Measurements from ENCODE around the gene SMC2. TPM values are rescaled to one million over a fixed set of nuclear protein-coding genes. Genes with fewer than 3 reads are reported as not detected.
A peak's percentile ranks its signal among the peaks of the same experiment; 100 is the strongest.

Gene SMC2
- total and polyA plus RNA-seq, 2 experiments from 2014 or later, result 15.5 to 21.6 TPM

DNA sequence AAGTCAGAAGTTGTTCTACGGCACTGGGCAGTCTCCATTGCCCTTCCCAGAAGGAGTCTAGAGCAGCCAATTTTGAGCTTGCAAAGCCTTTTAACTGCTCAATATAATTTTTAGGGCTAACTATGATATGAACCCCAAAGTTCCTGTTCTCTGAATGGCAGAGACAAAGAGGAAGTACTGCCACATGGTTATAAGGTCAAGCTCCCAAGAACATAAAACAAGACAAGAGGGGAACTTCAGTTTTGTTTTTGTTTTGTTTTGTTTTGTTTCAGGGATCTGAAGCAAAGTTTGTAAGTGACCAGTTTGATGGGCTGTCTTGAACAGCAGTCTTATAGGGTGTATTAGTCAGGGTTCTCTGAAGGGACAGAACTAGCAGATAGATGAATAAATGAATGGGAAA is 11.9 kb upstream of the SMC2 start:
- no peaks in the 10 kb centered on the region for H3K4me1 ChIP-seq (ENCODE audit: low read depth)
- no peaks in the 10 kb centered on the region for H3K36me3 ChIP-seq
- no peak overlapping the region for H3K4me3 ChIP-seq
- DNase-seq (ENCODE audit: low read depth in 1 of 2, low spot score in 1 of 2), result no peak
- TF ChIP-seq, protein P1, sequence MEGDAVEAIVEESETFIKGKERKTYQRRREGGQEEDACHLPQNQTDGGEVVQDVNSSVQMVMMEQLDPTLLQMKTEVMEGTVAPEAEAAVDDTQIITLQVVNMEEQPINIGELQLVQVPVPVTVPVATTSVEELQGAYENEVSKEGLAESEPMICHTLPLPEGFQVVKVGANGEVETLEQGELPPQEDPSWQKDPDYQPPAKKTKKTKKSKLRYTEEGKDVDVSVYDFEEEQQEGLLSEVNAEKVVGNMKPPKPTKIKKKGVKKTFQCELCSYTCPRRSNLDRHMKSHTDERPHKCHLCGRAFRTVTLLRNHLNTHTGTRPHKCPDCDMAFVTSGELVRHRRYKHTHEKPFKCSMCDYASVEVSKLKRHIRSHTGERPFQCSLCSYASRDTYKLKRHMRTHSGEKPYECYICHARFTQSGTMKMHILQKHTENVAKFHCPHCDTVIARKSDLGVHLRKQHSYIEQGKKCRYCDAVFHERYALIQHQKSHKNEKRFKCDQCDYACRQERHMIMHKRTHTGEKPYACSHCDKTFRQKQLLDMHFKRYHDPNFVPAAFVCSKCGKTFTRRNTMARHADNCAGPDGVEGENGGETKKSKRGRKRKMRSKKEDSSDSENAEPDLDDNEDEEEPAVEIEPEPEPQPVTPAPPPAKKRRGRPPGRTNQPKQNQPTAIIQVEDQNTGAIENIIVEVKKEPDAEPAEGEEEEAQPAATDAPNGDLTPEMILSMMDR (IDR thresholded peaks at IDR 0.05; ENCODE audit: low read depth, low read length), result no peak
- H3K27ac ChIP-seq, result no peak overlapping the region
- no peaks in the 10 kb centered on the region for H3K27me3 ChIP-seq
- no peaks in the 10 kb centered on the region for H3K9me3 ChIP-seq (ENCODE audit: low read depth)

DNA sequence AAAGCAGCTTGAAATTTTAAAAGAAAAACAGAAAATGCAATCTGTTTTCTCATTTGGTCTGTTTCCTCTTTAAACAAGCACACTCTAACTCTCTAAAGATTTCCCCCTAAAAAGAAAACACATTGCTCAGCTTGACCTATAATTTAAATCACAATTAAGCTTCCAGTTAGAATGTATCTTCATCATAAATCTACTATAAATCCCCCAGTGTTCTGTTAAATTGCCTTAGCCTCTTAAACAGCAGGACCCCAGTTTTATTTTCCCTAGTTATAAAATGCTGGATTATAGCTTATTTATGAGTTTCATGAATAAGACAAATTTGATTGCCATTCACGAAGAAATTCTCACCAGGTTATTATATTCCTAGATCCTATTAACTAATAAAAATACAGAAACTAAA is 8.6 kb upstream of the SMC2 start:
- H3K4me1 ChIP-seq (ENCODE audit: low read depth), result no peaks in the 10 kb centered on the region
- H3K36me3 ChIP-seq, result no peaks in the 10 kb centered on the region
- H3K27ac ChIP-seq, result no peak overlapping the region
- H3K4me3 ChIP-seq, result no peak overlapping the region
- H3K27me3 ChIP-seq, result no peaks in the 10 kb centered on the region
- TF ChIP-seq, protein P1 (IDR thresholded peaks at IDR 0.05; ENCODE audit: low read depth, low read length), result no peak
- DNase-seq (ENCODE audit: low read depth in 1 of 2, low spot score in 1 of 2), result no peak
- no peaks in the 10 kb centered on the region for H3K9me3 ChIP-seq (ENCODE audit: low read depth)

DNA sequence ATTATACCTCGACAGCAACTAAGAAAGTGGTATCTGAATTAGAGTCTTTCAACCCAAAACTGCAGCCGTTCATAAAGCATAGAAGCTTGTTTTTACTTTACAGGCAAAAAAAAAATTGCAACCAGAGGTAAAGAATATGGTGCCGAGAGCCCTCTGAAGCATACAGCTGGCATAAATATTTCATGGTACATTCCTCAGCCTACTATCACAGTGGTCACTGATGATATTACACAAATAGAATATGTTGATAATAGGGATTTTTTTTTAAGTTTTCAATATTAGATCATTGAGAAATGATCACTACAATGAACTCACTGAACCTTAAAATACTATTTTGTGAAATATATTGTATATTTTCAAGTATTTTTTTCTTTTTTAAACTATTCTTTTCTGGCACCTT is 6.2 kb upstream of the SMC2 start:
- Histone ChIP-seq H3K27me3 (no peaks in the 10 kb centered on the region), H3K27ac (no peak overlapping the region), H3K4me1 (ENCODE audit: low read depth) (peaks cover 15% of the 10 kb centered on the region), H3K9me3 (ENCODE audit: low read depth) (no peaks in the 10 kb centered on the region), H3K36me3 (no peaks in the 10 kb centered on the region), H3K4me3 (no peak overlapping the region)
- TF ChIP-seq, protein P1 (IDR thresholded peaks at IDR 0.05; ENCODE audit: low read depth, low read length), result no peak
- DNase-seq (ENCODE audit: low read depth in 1 of 2, low spot score in 1 of 2), result no peak

DNA sequence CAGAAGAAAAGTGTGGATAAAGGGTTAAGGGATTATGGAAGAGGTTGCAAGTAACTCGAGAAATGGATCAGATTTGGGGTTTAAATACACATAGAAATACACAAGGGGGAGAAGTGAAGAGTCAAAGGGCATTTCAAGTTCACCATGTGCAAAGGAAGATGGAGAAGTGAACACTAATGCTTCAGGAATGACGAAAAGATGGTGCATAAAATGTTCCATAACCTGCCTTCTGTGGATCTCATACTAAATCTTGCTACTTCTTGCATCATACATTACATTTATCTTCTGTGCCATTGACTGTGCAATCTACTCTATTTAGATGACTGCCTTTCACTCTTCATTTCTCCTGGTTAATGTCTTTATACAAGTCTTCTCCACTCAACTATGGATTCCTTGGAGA is 5.7 kb upstream of the SMC2 start:
- TF ChIP-seq, protein P1 (IDR thresholded peaks at IDR 0.05; ENCODE audit: low read depth, low read length), result no peak
- Histone ChIP-seq H3K4me3 (no peak overlapping the region), H3K27ac (no peak overlapping the region), H3K36me3 (no peaks in the 10 kb centered on the region), H3K9me3 (ENCODE audit: low read depth) (no peaks in the 10 kb centered on the region), H3K27me3 (no peaks in the 10 kb centered on the region), H3K4me1 (ENCODE audit: low read depth) (peaks cover 16% of the 10 kb centered on the region)
- no peak for DNase-seq (ENCODE audit: low read depth in 1 of 2, low spot score in 1 of 2)

DNA sequence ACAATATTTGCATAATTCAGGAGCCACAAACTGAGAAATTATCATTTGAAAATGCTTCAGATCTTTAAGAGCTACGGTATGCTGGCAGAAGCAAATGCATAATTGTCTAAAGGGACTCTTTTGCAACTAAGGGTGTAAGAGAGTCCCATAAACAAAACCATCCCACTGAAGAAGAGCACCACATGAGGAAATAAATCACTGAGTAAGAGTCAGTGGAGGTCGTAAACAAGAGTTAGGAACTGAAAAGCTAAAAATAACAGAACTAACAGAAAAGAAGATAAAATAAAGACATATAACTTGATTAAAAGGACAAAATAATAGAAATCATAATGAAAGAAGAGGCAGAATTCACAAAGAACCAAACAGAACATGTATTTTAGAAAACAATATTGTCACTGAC is 3.5 kb upstream of the SMC2 start:
- no peaks in the 10 kb centered on the region for H3K9me3 ChIP-seq (ENCODE audit: low read depth)
- H3K4me1 ChIP-seq (ENCODE audit: low read depth), result peaks cover 16% of the 10 kb centered on the region
- no peak for DNase-seq (ENCODE audit: low read depth in 1 of 2, low spot score in 1 of 2)
- H3K36me3 ChIP-seq, result no peaks in the 10 kb centered on the region
- H3K27ac ChIP-seq, result peak overlapping the region; percentile 98
- no peak overlapping the region for H3K4me3 ChIP-seq
- no peaks in the 10 kb centered on the region for H3K27me3 ChIP-seq
- TF ChIP-seq, protein P1 (IDR thresholded peaks at IDR 0.05; ENCODE audit: low read depth, low read length), result no peak

DNA sequence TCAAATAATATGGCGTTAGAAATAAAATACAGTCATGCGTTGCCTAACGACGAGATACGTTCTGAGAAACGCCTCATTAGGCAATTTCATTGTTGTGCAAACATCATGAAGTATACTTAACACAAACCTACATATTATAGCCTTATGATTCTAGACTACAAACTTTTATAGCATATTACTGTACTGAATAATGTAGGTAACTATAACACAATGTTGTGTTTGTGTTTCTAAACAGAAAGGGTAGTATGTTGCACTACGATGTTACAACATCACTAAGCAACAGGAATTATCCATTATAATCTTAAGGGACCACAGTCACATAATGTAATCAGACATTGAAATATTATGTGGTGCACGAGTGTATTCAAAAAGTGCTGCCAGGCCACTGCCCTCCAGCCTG is 3.0 kb upstream of the SMC2 start:
- no peak for DNase-seq (ENCODE audit: low read depth in 1 of 2, low spot score in 1 of 2)
- no peaks in the 10 kb centered on the region for H3K36me3 ChIP-seq
- no peaks in the 10 kb centered on the region for H3K27me3 ChIP-seq
- no peaks in the 10 kb centered on the region for H3K9me3 ChIP-seq (ENCODE audit: low read depth)
- TF ChIP-seq, protein P1 (IDR thresholded peaks at IDR 0.05; ENCODE audit: low read depth, low read length), result no peak
- no peak overlapping the region for H3K4me3 ChIP-seq
- peaks cover 16% of the 10 kb centered on the region for H3K4me1 ChIP-seq (ENCODE audit: low read depth)
- H3K27ac ChIP-seq, result peak overlapping the region; percentile 98

Data from cardiac muscle cell (in vitro differentiated cells and primary cell).